ACC112 (cell line): ENCODE measurements around the gene BCO1.

ENCODE experiments used
- H2AFZ ChIP-seq: fragments of 200-600 bp; sonication (generic); one replicate; pipeline ENCODE4 v1.6.0; 2017; ENCODE audit warnings: antibody characterized with exemption, low read length; ENCODE audit not compliant: unreplicated experiment
- H3K27ac ChIP-seq: fragments of 200-600 bp; sonication (generic); 2 replicates; pipeline ENCODE4 v1.5.1; 2014; ENCODE audit warnings: low read depth, mild to moderate bottlenecking, antibody characterized with exemption, low read length, moderate library complexity
- H3K27me3 ChIP-seq: fragments of 200-600 bp; sonication (generic); 2 replicates; pipeline ENCODE4 v1.6.1; 2014; ENCODE audit warnings: mild to moderate bottlenecking, antibody characterized with exemption, low read length, moderate library complexity, mixed read lengths; ENCODE audit not compliant: insufficient read depth
- H3K36me3 ChIP-seq: fragments of 200-600 bp; sonication (generic); 2 replicates; pipeline ENCODE4 v1.6.1; 2016; ENCODE audit warnings: mild to moderate bottlenecking, antibody characterized with exemption, low read length, moderate library complexity, mixed read lengths; ENCODE audit not compliant: insufficient read depth
- H3K4me1 ChIP-seq: fragments of 200-600 bp; sonication (generic); one replicate; pipeline ENCODE4 v1.6.1; 2016; ENCODE audit warnings: low read length, mixed read lengths; ENCODE audit not compliant: insufficient read depth, unreplicated experiment, control insufficient read depth
- H3K4me3 ChIP-seq: fragments of 200-600 bp; sonication (generic); 2 replicates; pipeline ENCODE4 v1.5.1; 2014; ENCODE audit warnings: mild to moderate bottlenecking, low read depth, low read length
- H3K79me2 ChIP-seq: fragments of 200-600 bp; sonication (generic); one replicate; pipeline ENCODE4 v1.6.0; 2016; ENCODE audit warnings: low read length; ENCODE audit not compliant: control insufficient read depth, unreplicated experiment, insufficient read depth

The BCO1 gene

DNA sequence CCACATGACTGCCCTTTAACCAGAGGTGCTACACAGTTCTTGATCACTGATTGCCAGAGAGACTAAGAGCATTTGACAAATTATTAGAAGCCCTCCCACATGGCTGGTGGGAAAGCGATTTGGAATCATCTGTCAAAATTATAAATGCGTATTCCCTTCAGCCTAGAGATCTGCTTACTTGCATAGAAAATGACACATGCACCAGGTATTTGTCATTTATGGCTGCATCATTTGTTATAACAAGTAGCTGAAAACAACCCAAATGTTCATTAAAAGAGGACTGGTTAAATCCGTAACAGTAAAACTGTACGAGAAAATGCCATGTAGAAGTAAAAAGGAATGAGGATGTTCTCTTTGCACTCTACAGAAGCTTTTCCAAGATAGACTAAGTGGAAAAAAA, 21.4 kb downstream of the BCO1 start:
- Histone ChIP-seq H3K4me1 (no peaks in the 10 kb centered on the region), H3K4me3 (no peak overlapping the region), H3K79me2 (no peaks in the 10 kb centered on the region), H3K27ac (no peak overlapping the region), H3K36me3 (no peaks in the 10 kb centered on the region), H3K27me3 (no peaks in the 10 kb centered on the region), H2AFZ (no peak overlapping the region)

DNA sequence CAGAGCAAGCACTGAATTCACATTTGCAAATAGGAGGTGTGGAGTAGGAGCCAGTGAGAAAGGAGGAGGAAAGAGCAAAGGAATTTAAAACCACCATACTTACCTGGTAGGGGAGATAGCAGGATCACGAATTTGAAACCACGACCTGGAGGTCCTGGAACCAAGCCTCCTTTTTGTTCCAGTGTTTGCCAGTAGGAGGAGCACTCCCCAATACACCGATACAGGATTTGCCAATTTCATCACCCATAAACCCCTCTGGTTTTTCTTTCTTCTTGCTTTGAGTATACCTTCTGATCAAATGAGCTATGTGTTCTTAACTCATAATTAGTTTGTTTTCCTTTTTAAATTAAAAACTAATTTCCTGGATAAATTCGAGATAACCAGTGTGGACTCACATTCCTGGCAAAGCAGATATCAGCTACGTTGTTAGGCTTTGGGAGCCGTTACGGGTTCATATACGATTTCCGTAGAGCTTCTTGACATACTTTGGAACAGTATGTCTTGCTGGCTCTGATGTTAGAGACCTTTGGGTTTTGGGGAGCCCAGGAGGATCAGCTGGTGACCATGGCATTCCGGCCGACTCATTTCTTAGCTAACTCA, 22.7 kb downstream of the BCO1 start:
- H3K27me3 ChIP-seq: no peaks in the 10 kb centered on the region
- no peak overlapping the region for H3K27ac ChIP-seq
- H2AFZ ChIP-seq: no peak overlapping the region
- H3K4me1 ChIP-seq: peaks cover 4% of the 10 kb centered on the region
- H3K36me3 ChIP-seq: no peaks in the 10 kb centered on the region
- no peak overlapping the region for H3K4me3 ChIP-seq
- H3K79me2 ChIP-seq: no peaks in the 10 kb centered on the region

DNA sequence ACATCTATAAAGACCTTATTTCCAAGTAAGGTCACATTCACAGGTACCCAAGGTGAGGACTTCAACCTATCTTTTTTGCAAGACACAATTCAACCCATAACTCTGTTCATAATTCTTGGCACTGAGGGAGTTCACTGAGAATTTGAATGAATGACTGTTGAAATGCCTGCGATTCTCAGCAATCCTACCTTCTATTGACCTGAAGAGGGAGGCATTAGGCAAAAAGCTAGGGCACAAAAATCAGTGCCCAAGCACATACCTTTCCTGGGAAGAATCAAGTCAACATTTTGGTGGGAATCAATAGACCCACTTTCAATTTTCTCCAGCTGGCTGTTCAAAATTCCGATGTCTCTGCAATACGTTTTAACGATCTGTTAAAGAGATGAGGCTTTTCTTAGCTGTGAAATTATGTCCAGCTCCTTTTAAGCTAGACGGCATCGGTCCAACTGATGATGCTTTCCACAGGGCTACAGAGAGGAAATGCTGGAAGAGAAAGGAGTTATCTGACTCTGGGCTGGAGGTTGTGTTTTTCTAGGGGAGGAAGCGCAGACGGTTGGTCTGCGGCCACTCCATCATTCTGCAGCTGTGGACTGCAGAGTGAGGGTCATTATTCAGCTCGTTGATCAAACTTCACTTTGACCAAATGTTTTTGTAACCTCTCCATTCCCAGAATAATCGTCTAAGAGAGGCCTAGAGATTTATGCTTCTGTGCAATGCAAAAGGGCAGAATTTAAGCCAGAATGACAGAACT, 25.2 kb downstream of the BCO1 start:
- Histone ChIP-seq H3K4me1 (peaks cover 11% of the 10 kb centered on the region), H3K36me3 (no peaks in the 10 kb centered on the region), H3K27me3 (no peaks in the 10 kb centered on the region), H2AFZ (peak overlapping the region; percentile 22), H3K27ac (no peak overlapping the region), H3K4me3 (no peak overlapping the region), H3K79me2 (no peaks in the 10 kb centered on the region)

DNA sequence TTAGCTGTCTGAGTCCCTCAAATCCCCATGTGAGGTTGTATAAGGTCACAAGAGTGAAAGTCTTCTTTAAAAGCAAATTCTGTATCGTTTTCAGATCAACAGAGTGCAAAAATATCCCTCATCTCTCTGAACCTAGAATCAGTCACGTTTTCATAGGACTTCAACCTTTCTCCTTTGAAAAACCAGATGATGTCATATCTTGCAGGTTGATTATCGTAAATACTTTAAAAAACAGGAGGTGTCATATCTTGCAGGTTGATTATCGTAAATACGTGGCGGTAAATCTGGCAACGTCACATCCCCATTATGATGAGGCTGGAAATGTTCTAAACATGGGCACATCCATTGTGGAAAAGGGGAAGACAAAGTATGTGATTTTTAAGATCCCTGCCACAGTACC, 25.9 kb downstream of the BCO1 start:
- no peak overlapping the region for H3K4me3 ChIP-seq
- H3K27me3 ChIP-seq: no peaks in the 10 kb centered on the region
- H3K79me2 ChIP-seq: no peaks in the 10 kb centered on the region
- H3K36me3 ChIP-seq: no peaks in the 10 kb centered on the region
- peaks cover 11% of the 10 kb centered on the region for H3K4me1 ChIP-seq
- no peak overlapping the region for H3K27ac ChIP-seq
- no peak overlapping the region for H2AFZ ChIP-seq

DNA sequence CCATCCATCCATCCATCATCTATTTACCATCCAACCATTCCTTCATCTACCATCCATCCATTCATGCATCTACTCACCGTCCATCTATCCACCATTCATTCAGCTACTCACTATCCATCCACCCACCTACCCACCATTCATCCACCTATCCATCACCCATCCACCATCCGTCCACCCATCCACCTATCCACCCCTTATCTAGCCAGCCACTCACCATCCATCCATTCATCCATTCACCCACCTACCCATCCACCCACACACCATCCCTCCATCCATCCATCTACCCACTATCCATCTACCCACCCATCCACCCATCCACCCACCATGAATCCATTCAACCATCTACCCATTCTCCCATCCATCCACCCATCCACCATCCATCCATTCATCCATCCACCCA, 26.6 kb downstream of the BCO1 start:
- H3K79me2 ChIP-seq: no peaks in the 10 kb centered on the region
- H3K36me3 ChIP-seq: no peaks in the 10 kb centered on the region
- H3K27ac ChIP-seq: no peak overlapping the region
- no peaks in the 10 kb centered on the region for H3K27me3 ChIP-seq
- H3K4me1 ChIP-seq: peaks cover 11% of the 10 kb centered on the region
- H2AFZ ChIP-seq: no peak overlapping the region
- no peak overlapping the region for H3K4me3 ChIP-seq

DNA sequence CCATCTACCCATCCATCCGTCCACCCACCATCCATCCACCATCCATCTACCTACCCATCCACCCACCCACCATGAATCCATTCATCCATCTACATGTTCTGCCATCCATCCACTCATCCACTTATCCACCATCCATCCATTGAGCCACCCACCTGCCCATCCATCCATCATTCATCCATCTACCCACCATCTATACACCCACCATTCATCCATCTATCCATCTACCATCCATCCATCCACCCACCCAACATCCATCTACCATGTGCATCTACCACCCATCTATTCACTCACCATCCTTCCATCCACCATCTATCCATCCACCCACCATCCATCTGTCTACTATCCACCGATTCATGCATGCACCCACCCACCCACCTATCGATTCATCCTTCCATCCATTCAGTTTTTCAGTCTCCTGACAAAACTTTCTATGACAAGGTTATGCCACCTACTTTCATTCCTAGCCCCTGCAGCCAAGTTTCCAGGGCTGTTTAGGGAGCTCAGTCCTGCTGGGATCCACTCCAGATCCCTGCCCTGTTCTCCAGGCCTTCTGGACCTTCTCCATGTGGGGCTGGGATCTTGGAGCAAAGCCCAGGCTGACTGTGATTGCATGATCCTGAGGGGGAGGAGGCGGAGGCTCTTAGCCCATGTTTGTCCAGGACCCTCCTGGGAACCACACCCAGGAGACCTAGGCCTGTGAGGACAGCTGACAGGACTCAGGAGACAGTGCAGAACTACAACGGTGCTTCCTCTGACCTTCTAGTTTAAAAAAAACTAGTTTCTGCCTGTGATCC, 27.4 kb downstream of the BCO1 start:
- no peaks in the 10 kb centered on the region for H3K36me3 ChIP-seq
- no peak overlapping the region for H3K4me3 ChIP-seq
- no peaks in the 10 kb centered on the region for H3K27me3 ChIP-seq
- H3K79me2 ChIP-seq: no peaks in the 10 kb centered on the region
- H3K27ac ChIP-seq: no peak overlapping the region
- H2AFZ ChIP-seq: no peak overlapping the region
- peaks cover 11% of the 10 kb centered on the region for H3K4me1 ChIP-seq

DNA sequence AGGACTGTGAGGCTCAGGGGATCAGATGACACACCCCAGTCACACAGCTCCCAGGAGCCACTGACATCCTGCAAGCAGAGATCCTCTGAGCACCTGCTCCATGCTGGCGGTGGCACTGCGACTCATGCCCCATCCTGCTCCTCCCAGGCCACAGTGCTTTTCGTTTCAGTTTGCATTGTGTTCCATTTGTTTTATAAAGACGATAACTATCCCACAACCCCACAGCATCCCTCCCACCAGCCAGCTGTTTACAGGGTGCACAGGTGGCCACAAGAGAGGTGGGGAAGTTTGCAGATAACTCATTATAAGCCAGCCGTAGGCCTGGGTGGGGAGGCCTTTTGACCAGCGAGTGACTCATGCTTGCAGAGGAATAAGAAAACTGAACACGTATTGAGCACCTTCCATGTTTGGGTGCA, 28.2 kb downstream of the BCO1 start:
- H3K79me2 ChIP-seq: no peaks in the 10 kb centered on the region
- no peak overlapping the region for H3K27ac ChIP-seq
- no peak overlapping the region for H2AFZ ChIP-seq
- peaks cover 11% of the 10 kb centered on the region for H3K4me1 ChIP-seq
- H3K4me3 ChIP-seq: no peak overlapping the region
- no peaks in the 10 kb centered on the region for H3K27me3 ChIP-seq
- H3K36me3 ChIP-seq: no peaks in the 10 kb centered on the region

DNA sequence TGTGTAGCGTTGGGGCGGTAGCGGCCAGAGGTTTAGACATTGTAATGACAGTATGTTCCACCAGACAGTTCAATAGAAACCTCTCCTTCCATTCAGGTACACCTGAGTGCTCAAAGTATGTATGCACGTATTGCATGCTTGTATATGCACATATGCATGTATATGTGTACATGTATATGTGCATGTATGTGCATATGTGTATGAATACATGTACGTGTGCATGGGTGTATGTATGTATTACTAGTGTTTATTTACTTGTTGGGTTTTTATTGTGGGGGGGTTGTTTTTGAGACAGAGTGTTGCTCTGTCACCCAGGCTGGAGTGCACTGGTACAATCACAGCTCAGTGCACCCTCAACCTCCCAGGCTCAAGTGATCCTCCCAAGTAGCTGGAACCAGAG, 30.0 kb downstream of the BCO1 start:
- H3K27me3 ChIP-seq: no peaks in the 10 kb centered on the region
- no peak overlapping the region for H3K4me3 ChIP-seq
- no peak overlapping the region for H2AFZ ChIP-seq
- H3K79me2 ChIP-seq: no peaks in the 10 kb centered on the region
- H3K4me1 ChIP-seq: peaks cover 11% of the 10 kb centered on the region
- H3K36me3 ChIP-seq: no peaks in the 10 kb centered on the region
- H3K27ac ChIP-seq: no peak overlapping the region

DNA sequence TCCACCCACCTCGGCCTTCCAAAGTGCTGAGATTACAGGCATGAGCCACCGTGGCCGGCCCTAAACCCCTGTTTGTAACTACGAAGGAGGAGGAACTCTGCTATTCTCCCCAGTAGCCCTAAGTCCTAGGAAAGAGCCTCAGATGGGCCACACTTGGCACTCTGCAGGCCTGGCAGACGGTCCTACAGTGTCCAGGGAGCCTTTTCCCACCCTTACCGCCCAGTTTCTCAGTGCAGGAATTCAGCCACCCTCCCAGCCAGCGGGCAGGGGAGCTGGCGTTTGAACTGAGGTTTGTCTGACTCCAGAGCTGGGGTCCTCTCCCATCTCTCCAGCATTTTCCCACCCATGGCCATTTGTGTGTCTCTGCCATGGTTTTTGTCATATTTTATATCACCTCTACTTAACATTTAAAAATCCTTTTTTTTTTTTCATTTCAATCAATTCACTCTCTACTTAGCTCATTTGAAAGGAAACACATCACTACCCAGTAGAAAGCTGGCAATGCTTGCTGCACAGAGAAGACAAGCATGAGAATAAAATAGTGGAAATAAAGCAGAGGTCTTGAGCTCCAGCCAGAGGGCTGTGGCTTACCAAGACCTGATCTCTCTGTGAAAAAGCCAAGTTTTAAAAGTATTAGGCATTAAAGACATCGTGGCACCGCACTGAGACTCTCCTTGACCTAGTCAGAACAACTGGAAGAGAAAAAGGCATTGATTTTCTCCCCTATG, 34.9 kb downstream of the BCO1 start:
- Histone ChIP-seq H3K27me3 (no peaks in the 10 kb centered on the region), H3K36me3 (no peaks in the 10 kb centered on the region), H3K79me2 (no peaks in the 10 kb centered on the region), H3K27ac (no peak overlapping the region), H3K4me3 (no peak overlapping the region), H2AFZ (no peak overlapping the region), H3K4me1 (no peaks in the 10 kb centered on the region)

DNA sequence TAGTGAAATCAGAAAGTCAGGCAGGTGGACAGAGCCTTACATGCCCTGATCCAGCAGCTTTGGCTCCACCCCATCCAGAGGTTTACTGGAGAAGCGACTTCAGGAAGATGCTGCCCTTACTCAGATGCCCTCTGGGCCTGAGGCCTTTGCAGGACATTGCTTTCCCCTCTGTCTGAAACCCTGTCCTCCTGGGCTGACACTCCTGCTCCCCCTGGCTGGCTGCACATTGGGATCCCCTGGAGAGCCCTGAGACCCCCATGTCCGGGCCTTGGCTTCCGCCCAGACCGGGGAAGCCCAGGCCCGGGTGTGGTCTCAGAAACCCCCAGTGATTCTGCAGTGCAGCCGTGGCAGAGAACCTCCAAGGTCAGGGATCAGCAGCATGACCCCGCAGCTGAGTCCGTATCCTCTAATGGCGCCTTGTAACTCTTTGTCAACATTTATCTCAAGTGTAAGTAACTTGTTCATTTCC, 36.6 kb downstream of the BCO1 start:
- no peaks in the 10 kb centered on the region for H3K36me3 ChIP-seq
- H3K79me2 ChIP-seq: no peaks in the 10 kb centered on the region
- no peaks in the 10 kb centered on the region for H3K27me3 ChIP-seq
- H3K27ac ChIP-seq: no peak overlapping the region
- H2AFZ ChIP-seq: no peak overlapping the region
- H3K4me3 ChIP-seq: no peak overlapping the region
- peaks cover 4% of the 10 kb centered on the region for H3K4me1 ChIP-seq
